Right lobe of liver (tissue), 6 donors: ENCODE data around the gene ING5. TPM values are rescaled to one million over a fixed set of nuclear protein-coding genes. Genes with fewer than 3 reads are reported as not detected.

ENCODE experiments used
- ATAC-seq, 4 donors: fragments of 200-7000 bp; cut with Tn5 transposase; one replicate each; pipeline ENCODE4 v1.9.1; 2020; ENCODE audit warnings: mild to moderate bottlenecking in 4 of 4, moderate library complexity in 4 of 4
- DNase-seq, 3 donors: peaks; one replicate each; pipeline ENCODE4 v3.0.0-alpha.2; 2020
- H3K27ac ChIP-seq, 3 donors: fragments of 200-600 bp; one replicate each; pipeline ENCODE4 v1.8.0; 2022
- H3K27me3 ChIP-seq, 2 donors: fragments of 200-600 bp; one replicate each; pipeline ENCODE4 v1.8.0; 2022
- H3K36me3 ChIP-seq, 4 donors: fragments of 200-600 bp; sonication (generic) in 1 of 4; one replicate each; pipeline versions ENCODE4 v1.5.1 to v1.8.0; 2017 to 2022; ENCODE audit warnings: control low read depth in 1 of 4
- H3K4me1 ChIP-seq, 4 donors: fragments of 200-600 bp; sonication (generic) in 1 of 4; one replicate each; pipeline versions ENCODE4 v1.5.1 to v1.8.0; 2017 to 2022; ENCODE audit warnings: control low read depth in 1 of 4
- H3K4me3 ChIP-seq, 3 donors: fragments of 200-600 bp; one replicate each; pipeline ENCODE4 v1.8.0; 2022
- H3K9me3 ChIP-seq, 4 donors: fragments of 200-600 bp; sonication (generic) in 1 of 4; one replicate each; pipeline versions ENCODE4 v1.5.1 to v1.8.0; 2017 to 2022; ENCODE audit warnings: control low read depth in 1 of 4
- CTCF ChIP-seq, 4 donors: fragments of 200-600 bp in 3 of 4; fragments of 450-650 bp in 1 of 4; IDR thresholded peaks; one replicate each; pipeline versions ENCODE4 v1.5.1 to v1.8.0; 2016 to 2022; ENCODE audit warnings: antibody characterized with exemption in 4 of 4, mild to moderate bottlenecking in 2 of 4
- POLR2A ChIP-seq: fragments of 450-650 bp; IDR thresholded peaks from one replicate; pipeline ENCODE4 v1.6.1; 2017; ENCODE audit warnings: antibody characterized with exemption, mild to moderate bottlenecking
- WGBS: methylation state at CpG from one replicate; pipeline ENCODE4 v1.1.6; 2018; ENCODE audit warnings: low coverage, low lambda C conversion rate; ENCODE audit not compliant: insufficient coverage; ENCODE audit errors: missing lambda C conversion rate; 5-methylcytosine and 5-hydroxymethylcytosine counted together
- intact Hi-C, 2 donors: fragments of 100-400 bp; cut with DNase I; formaldehyde crosslinking; loops; one replicate each; pipeline versions ENCODE4 v1.11.2 to v1.14.1; 2022
- total RNA-seq, 6 experiments: library from RNA; depleted of rRNA in 2 of 6; stranded (reverse); fragments of >200 nt in 2 of 6; fragmentation: NEBNext Ultra II Directional in 3 of 6; extraction: Animal tissue kit (Norgen Biotek cat#: 25700) in 3 of 6; gene quantifications; one replicate each; pipeline versions ENCODE4 v1.1.0 to v1.2.4, GENCODE V29; 2016 to 2023
- donor health status: DM: no; HTN: yes; CAD: no.
- donor health status: DM: no; HTN: no; CAD: no.
- donor health status: DM: no; HTN: no; CAD: no.
- donor health status: DM: no; HTN: yes; CAD: no.
- donor health status: DM: no; HTN: yes; CAD: no.

Gene ING5
- total RNA-seq, 6 experiments from 2014 or later, result 8.2 to 20.3 (median 13.0) TPM

GRCh38 chr2:241724975-241725870 lies 23.4 kb downstream of the ING5 start:
- peaks cover 0 to 12% (median 0%) of the 10 kb centered on the region in 4 donors for H3K36me3 ChIP-seq
- H3K4me1 ChIP-seq, result no peaks in the 10 kb centered on the region
- DNase-seq (no peak), ATAC-seq (no peak)
- intact Hi-C loops, result loop anchor here in 1 of 2 donors (10.0 kb wide), 1 partner anchor 140 kb away; the partner anchor contains the start of gene RTP5
- no peak overlapping the region for H3K4me3 ChIP-seq
- no peaks in the 10 kb centered on the region for H3K27me3 ChIP-seq
- no peak overlapping the region for H3K27ac ChIP-seq
- H3K9me3 ChIP-seq, result peaks cover 0 to 3% (median 0%) of the 10 kb centered on the region in 4 donors
- TF ChIP-seq POLR2A, result no peak
- TF ChIP-seq CTCF (IDR thresholded peaks at IDR 0.05), result no peak
- 93% methylated on average over 16 of the region's 76 CpGs for WGBS

- ATAC-seq, result no peak
- DNase-seq, result no peak
- TF ChIP-seq CTCF (IDR thresholded peaks at IDR 0.05) (no peak), POLR2A (no peak)
- Histone ChIP-seq H3K4me1 (no peaks in the 10 kb centered on the region), H3K4me3 (no peak overlapping the region), H3K9me3 (peaks cover 0 to 3% (median 0%) of the 10 kb centered on the region in 4 donors), H3K27me3 (no peaks in the 10 kb centered on the region), H3K36me3 (peaks cover 0 to 2% (median 0%) of the 10 kb centered on the region in 4 donors), H3K27ac (no peak overlapping the region)
- WGBS, result 90% methylated on average over 4 of the region's 16 CpGs
- intact Hi-C loops, result loop anchor here in 1 of 2 donors (10.0 kb wide), 1 partner anchor 138 kb away; the partner anchor contains the start of gene RTP5
Measured at GRCh38 chr2:241726459-241726858, 24.6 kb downstream of the ING5 start.

GRCh38 chr2:241728000-241728399 lies 26.2 kb downstream of the ING5 start:
- Histone ChIP-seq H3K4me3 (no peak overlapping the region), H3K36me3 (peaks cover 0 to under 1% (median 0%) of the 10 kb centered on the region in 4 donors), H3K27ac (peak overlapping the region in 1 of 3 donors; percentile 22), H3K9me3 (peaks cover 0 to 2% (median 0%) of the 10 kb centered on the region in 4 donors), H3K4me1 (no peaks in the 10 kb centered on the region), H3K27me3 (no peaks in the 10 kb centered on the region)
- ATAC-seq (no peak), DNase-seq (no peak)
- TF ChIP-seq CTCF (IDR thresholded peaks at IDR 0.05) (no peak), POLR2A (no peak)
- WGBS, result 71% methylated on average over 4 of the region's 8 CpGs
- intact Hi-C loops, result loop anchor here in 1 of 2 donors (10.0 kb wide), 1 partner anchor 137 kb away; the partner anchor contains the start of gene RTP5

GRCh38 chr2:241728627-241729026 lies 26.8 kb downstream of the ING5 start:
- peak in 3 of 4 donors; percentile 32 to 76 (median 42) for ATAC-seq
- 75% methylated on average over 3 of the region's 19 CpGs for WGBS

More at GRCh38 chr2:241728627-241729026, 26.8 kb downstream of the ING5 start:
- Histone ChIP-seq H3K27ac (peak overlapping the region in 1 of 3 donors; percentile 22), H3K4me1 (no peaks in the 10 kb centered on the region), H3K36me3 (no peaks in the 10 kb centered on the region), H3K9me3 (no peaks in the 10 kb centered on the region), H3K4me3 (no peak overlapping the region), H3K27me3 (no peaks in the 10 kb centered on the region)
- DNase-seq, result peak in 2 of 3 donors; percentile 55 to 71
- TF ChIP-seq POLR2A (no peak), CTCF (IDR thresholded peaks at IDR 0.05) (no peak)
- intact Hi-C loops, result loop anchor here in 1 of 2 donors (10.0 kb wide), 1 partner anchor 136 kb away; the partner anchor contains the start of gene RTP5
